Activated T-helper 17 cell treated with anti-CD3 and anti-CD28 coated beads, Interleukin-2, amount 50 U/mL, for 72 hours (primary cell): ENCODE results near the gene SBK2. TPM values are rescaled to one million over a fixed set of nuclear protein-coding genes. Genes with fewer than 3 reads are reported as not detected.
A peak's percentile ranks its signal among the peaks of the same experiment; 100 is the strongest.
"Not testable (repeated sequence)": the region's sequence is repeated elsewhere in the genome, so short reads cannot be mapped to it uniquely, and the experiment has no call there.

Source experiments
- ATAC-seq: fragments of 150-1000 bp; cut with Tn5 transposase; replicated peaks from 2 replicates; pipeline ENCODE4 v1.10.0; 2021; ENCODE audit warnings: mild to moderate bottlenecking, moderate library complexity
- H3K27ac Mint-ChIP-seq: one replicate; pipeline ENCODE4 v1.8.0; 2022; ENCODE audit warnings: mixed read lengths
- H3K27me3 Mint-ChIP-seq: one replicate; pipeline ENCODE4 v1.8.0; 2022; ENCODE audit warnings: mixed read lengths
- H3K36me3 Mint-ChIP-seq: one replicate; pipeline ENCODE4 v1.8.0; 2022; ENCODE audit warnings: low read depth, mild to moderate bottlenecking, mixed read lengths
- H3K4me1 Mint-ChIP-seq: one replicate; pipeline ENCODE4 v1.8.0; 2022; ENCODE audit warnings: mixed read lengths
- H3K4me3 Mint-ChIP-seq: one replicate; pipeline ENCODE4 v1.8.0; 2022; ENCODE audit warnings: mild to moderate bottlenecking, mixed read lengths
- H3K9me3 Mint-ChIP-seq: one replicate; pipeline ENCODE4 v1.8.0; 2022; ENCODE audit warnings: mixed read lengths
- total RNA-seq, 2 donors: library from RNA; stranded (reverse); gene quantifications; one replicate each; pipeline ENCODE4 v1.2.3, GENCODE V29; 2022

The SBK2 gene
- total RNA-seq, 2 donors from 2014 or later = not detected

DNA sequence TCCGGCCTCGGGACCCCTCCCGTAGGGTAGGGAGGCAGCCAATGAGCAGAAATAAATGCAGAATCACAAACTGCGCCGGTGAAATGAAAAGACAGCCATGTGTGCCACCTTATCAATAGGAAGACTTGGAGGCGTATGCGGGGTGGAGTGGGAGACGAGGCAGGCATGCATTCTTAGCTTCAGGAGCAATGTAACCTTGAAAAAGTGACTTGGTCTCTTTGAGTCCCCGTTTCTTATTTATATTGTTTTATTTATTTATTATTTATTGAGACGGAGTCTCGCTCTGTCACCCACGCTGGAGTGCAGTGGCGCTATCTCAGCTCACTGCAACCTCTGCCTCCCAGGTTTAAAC lies 32.7 kb downstream of the SBK2 start:
- no peak for ATAC-seq
- peak overlapping the region; percentile 76 for H3K4me3 Mint-ChIP-seq
- H3K36me3 Mint-ChIP-seq = peaks cover 4% of the 10 kb centered on the region
- H3K27me3 Mint-ChIP-seq = peaks cover 10% of the 10 kb centered on the region
- peak overlapping the region; percentile 73 for H3K27ac Mint-ChIP-seq
- peaks cover 15% of the 10 kb centered on the region for H3K4me1 Mint-ChIP-seq
- H3K9me3 Mint-ChIP-seq = no peaks in the 10 kb centered on the region

GRCh38 chr19:55503502-55504251 lies 33.3 kb downstream of the SBK2 start:
- ATAC-seq = peak; percentile 96
- Mint-ChIP-seq H3K4me1 (peaks cover 15% of the 10 kb centered on the region), H3K9me3 (no peaks in the 10 kb centered on the region), H3K36me3 (peaks cover 4% of the 10 kb centered on the region), H3K27ac (peak overlapping the region; percentile 73), H3K27me3 (peaks cover 6% of the 10 kb centered on the region), H3K4me3 (peak overlapping the region; percentile 76)

DNA sequence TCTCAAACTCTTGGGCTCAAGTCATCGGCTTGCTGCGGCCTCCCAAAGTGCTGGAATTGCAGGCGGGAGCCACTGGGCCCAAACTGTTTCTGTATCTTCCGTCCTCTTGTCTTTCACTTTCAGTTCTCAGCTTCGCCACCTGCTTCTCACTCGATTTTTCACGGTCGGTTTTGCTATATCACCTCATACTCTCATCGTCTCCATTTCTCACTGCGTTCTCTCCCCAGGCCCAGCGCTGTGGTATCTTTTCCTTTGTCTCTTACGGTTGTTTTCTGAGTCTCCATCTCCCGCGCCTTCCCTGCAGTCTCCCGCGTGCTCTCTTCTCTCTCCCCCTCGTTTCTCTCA lies 33.8 kb downstream of the SBK2 start:
- no peaks in the 10 kb centered on the region for H3K9me3 Mint-ChIP-seq
- peaks cover 4% of the 10 kb centered on the region for H3K36me3 Mint-ChIP-seq
- no peak for ATAC-seq
- peaks cover 15% of the 10 kb centered on the region for H3K4me1 Mint-ChIP-seq
- peak overlapping the region; percentile 73 for H3K27ac Mint-ChIP-seq
- H3K4me3 Mint-ChIP-seq = peak overlapping the region; percentile 76
- peaks cover 6% of the 10 kb centered on the region for H3K27me3 Mint-ChIP-seq

DNA sequence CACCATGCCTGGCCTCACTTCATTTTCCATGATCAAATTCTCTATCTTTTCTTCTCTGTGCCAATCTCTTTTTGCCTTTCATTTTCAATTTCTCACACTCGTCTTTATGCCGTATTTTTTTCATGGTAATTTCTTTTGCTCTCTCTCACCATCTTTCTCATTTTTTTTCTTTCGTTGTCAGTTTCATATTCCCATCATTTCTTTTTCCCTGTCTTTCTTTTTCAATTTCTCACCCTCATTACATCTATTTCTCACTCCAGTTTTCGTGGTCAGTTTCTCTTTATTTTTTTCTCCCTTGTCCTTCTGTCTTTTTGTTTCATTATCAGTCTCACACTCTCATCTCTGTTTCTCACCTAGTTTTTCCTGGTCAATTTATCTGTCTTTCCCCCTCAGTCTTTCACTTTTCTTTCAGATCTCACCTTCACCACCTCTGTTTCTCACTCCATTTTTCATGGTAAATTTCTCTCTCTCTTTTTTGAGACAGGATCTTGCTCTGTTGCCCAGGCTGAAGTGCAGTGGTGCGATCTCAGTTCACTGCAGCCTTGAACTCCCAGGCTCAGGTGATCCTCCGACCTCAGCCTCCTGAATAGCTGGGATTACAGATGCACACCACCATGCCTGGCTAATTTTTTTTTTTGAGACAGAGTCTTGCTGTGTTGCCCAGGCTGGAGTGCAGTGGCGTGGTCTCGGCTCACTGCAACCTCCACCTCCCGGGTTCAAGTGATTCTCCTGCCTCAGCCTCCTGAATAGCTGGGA lies 34.6 kb downstream of the SBK2 start:
- Mint-ChIP-seq H3K36me3 (peaks cover 4% of the 10 kb centered on the region), H3K4me3 (no peak overlapping the region), H3K9me3 (no peaks in the 10 kb centered on the region), H3K4me1 (peaks cover 15% of the 10 kb centered on the region), H3K27me3 (no peaks in the 10 kb centered on the region), H3K27ac (peak overlapping the region; percentile 9)
- no peak for ATAC-seq

DNA sequence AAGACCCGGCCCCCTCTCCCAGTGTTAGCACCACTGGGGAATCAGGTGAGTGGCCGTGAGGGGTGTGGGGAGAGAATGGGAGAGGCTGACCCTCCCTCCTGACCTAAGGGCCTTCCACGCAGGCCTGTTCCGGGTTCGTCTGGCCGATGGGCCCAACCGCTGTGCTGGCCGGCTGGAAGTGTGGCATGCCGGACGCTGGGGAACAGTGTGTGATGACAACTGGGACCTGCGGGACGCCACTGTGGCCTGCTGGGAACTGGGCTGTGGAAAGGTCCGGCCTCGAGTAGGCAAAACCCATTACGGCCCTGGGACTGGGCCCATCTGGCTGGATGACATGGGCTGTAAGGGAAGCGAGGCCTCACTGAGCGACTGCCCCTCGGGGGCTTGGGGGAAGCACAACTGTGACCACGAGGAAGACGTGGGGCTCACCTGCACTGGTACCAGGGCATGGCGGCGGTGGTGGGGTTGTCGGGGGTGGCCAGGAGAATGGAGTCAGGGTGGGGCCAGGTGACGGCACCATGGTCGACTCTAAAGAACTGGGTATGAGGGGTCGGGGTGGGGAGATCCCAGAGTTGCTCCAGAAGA lies 36.5 kb downstream of the SBK2 start:
- Mint-ChIP-seq H3K27me3 (no peaks in the 10 kb centered on the region), H3K36me3 (peaks cover 4% of the 10 kb centered on the region), H3K4me1 (peaks cover 15% of the 10 kb centered on the region), H3K4me3 (no peak overlapping the region), H3K9me3 (no peaks in the 10 kb centered on the region), H3K27ac (no peak overlapping the region)
- ATAC-seq = no peak

GRCh38 chr19:55498246-55498840 lies 38.6 kb downstream of the SBK2 start:
- H3K27me3 Mint-ChIP-seq = no peaks in the 10 kb centered on the region
- H3K4me3 Mint-ChIP-seq = no peak overlapping the region
- no peaks in the 10 kb centered on the region for H3K36me3 Mint-ChIP-seq
- no peaks in the 10 kb centered on the region for H3K9me3 Mint-ChIP-seq
- peaks cover 11% of the 10 kb centered on the region for H3K4me1 Mint-ChIP-seq
- no peak for ATAC-seq
- peak overlapping the region; percentile 70 for H3K27ac Mint-ChIP-seq

- H3K36me3 Mint-ChIP-seq = no peaks in the 10 kb centered on the region
- H3K4me1 Mint-ChIP-seq = peaks cover 7% of the 10 kb centered on the region
- H3K27me3 Mint-ChIP-seq = no peaks in the 10 kb centered on the region
- no peak overlapping the region for H3K27ac Mint-ChIP-seq
- no peaks in the 10 kb centered on the region for H3K9me3 Mint-ChIP-seq
- no peak overlapping the region for H3K4me3 Mint-ChIP-seq
- ATAC-seq = no peak
Measured at GRCh38 chr19:55497763-55498162, 39.2 kb downstream of the SBK2 start.

DNA sequence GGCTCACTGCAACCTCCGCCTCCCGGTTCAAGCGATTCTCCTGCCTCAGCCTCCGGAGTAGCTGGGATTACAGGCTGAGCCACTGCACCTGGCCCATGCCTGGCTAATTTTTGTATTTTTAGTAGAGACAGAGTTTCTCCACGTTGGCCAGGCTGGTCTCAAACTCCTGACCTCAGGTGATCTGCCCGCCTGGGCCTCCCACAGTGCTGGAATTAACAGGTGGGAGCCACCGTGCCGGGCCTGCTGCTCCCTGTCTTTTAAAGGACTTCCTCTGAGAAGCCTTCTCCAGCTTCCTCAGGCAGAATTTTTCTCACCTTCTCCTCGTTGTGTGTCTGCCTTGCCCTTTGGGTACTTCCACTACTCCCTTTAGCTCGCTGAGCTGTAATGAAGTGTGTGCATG lies 40.1 kb downstream of the SBK2 start:
- not testable (repeated sequence) for H3K4me1 Mint-ChIP-seq, H3K27me3 Mint-ChIP-seq, H3K27ac Mint-ChIP-seq, H3K9me3 Mint-ChIP-seq, H3K4me3 Mint-ChIP-seq, H3K36me3 Mint-ChIP-seq, ATAC-seq

GRCh38 chr19:55495646-55496349 lies 41.1 kb downstream of the SBK2 start:
- H3K27me3 Mint-ChIP-seq = peaks cover 4% of the 10 kb centered on the region
- ATAC-seq = no peak
- no peak overlapping the region for H3K4me3 Mint-ChIP-seq
- H3K27ac Mint-ChIP-seq = no peak overlapping the region
- no peaks in the 10 kb centered on the region for H3K36me3 Mint-ChIP-seq
- no peaks in the 10 kb centered on the region for H3K9me3 Mint-ChIP-seq
- no peaks in the 10 kb centered on the region for H3K4me1 Mint-ChIP-seq

DNA sequence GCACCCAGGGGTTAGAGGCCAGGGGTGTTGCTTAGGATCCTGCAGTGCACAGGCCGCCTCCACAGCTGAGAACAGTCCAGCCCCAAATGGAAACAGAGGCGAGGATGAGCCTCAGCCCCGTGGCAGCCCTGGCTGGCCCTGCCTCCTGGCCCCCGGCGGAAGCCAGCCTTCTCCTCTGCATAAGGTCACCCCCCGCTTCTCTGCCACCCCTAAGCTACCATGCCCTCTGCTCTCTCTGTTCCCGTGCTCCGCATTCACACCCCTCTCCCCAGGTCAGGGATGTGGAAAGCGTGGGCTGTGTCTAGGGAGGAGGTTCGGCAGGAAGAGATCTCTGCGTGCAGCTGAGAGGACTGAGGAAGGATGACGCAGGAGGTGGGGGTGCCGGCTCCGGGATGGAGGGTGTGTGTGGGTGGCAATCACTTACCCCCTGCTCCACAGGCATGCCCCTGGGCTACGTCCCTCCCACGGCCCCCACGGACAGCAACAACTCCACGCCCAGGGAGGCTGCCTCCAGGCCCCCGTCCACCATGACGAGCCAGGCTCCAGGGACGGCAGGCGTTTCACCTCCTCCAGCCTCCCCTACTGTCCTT lies 42.7 kb downstream of the SBK2 start:
- peak; percentile 39 for ATAC-seq
- H3K4me3 Mint-ChIP-seq = peak overlapping the region; percentile 5

DNA sequence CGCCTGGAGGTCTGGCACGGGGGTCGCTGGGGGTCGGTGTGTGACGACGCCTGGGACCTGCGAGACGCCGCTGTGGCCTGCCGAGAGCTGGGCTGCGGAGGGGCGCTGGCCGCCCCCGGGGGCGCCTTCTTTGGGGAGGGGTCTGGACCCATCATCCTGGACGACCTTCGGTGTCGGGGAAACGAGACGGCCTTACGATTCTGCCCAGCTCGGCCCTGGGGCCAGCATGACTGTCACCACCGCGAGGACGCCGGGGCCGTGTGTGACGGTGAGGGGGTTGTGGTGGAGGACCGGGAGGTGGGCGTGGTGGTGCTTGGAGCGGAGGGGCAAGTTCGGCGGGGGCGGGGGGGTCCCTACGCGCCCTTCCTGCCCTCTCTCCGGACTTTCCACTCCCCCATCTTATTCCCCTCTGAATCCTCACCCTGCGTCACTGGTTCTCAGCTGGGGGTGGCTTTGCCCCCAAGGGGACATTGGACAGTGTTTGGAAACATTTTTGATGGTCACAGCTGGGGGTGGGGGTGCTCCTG lies 43.2 kb downstream of the SBK2 start:
- Mint-ChIP-seq H3K9me3 (no peaks in the 10 kb centered on the region), H3K27ac (no peak overlapping the region)

More for the DNA sequence above, 42.7 kb downstream of the SBK2 start:
- Mint-ChIP-seq H3K4me1 (no peaks in the 10 kb centered on the region), H3K27me3 (peaks cover 4% of the 10 kb centered on the region), H3K27ac (no peak overlapping the region), H3K36me3 (no peaks in the 10 kb centered on the region), H3K9me3 (no peaks in the 10 kb centered on the region)

DNA sequence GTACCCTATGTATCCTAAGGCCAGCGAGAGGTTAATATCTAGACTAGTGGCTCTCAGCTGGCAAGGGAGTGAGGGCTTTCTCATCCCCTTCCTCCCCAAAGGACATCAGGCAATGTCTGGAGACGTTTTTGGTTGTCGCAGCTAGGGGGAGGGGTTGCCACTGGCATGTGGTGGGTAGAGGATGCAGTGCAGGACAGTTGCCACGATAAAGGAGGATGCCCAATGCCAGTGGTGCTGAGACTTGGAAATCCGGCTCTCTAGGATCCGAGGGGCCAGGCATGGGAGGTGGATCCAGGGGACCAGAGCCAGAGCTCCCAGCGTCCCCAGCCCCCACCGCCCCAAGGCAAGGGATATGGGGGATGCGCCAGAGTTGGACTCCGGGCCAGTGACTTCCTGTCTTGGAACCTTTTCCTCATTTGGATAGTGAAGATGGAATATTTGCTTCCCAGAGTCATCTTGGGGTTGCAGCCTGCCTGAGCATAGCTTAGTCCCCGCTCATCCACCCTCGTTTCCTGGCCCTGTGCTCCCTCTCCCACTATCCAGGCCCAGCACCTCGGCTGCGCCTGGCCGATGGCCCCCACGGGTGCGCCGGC lies 43.8 kb downstream of the SBK2 start:
- Mint-ChIP-seq H3K4me1 (no peaks in the 10 kb centered on the region), H3K27ac (no peak overlapping the region), H3K9me3 (no peaks in the 10 kb centered on the region), H3K27me3 (peaks cover 4% of the 10 kb centered on the region), H3K36me3 (no peaks in the 10 kb centered on the region), H3K4me3 (no peak overlapping the region)
- no peak for ATAC-seq

More for the DNA sequence above, 43.2 kb downstream of the SBK2 start:
- no peaks in the 10 kb centered on the region for H3K4me1 Mint-ChIP-seq
- H3K4me3 Mint-ChIP-seq = no peak overlapping the region
- ATAC-seq = no peak
- H3K36me3 Mint-ChIP-seq = no peaks in the 10 kb centered on the region
- H3K27me3 Mint-ChIP-seq = peaks cover 4% of the 10 kb centered on the region

- Mint-ChIP-seq H3K27me3 (peaks cover 4% of the 10 kb centered on the region), H3K4me1 (no peaks in the 10 kb centered on the region), H3K9me3 (no peaks in the 10 kb centered on the region), H3K4me3 (no peak overlapping the region), H3K27ac (no peak overlapping the region), H3K36me3 (no peaks in the 10 kb centered on the region)
- ATAC-seq = no peak
Measured at GRCh38 chr19:55492362-55492944, 44.5 kb downstream of the SBK2 start.
